ENCODE measurements around the gene OLFM1.

Gene OLFM1

DNA sequence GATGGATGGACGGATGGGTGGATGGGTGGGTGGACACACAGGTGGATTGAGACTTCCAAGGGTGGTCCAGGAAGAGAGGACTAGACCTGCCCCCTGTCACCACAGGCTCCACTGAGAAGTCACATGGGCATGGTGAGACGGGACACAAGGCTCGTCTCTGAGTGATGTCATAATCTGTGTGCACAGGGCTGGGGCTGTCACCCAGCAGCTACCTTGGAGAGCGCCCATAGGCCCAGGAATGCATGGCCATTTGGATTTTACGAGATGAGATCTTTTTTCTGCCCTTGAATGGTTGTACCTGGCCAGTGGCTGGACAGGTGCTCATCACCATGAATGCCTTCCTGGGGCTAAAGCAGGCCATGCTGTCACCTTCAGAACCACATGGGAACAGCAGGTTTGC is 3.1 kb downstream of the OLFM1 start:
- DNase-seq = no peak

- no peak for DNase-seq
Measured at GRCh38 chr9:135091545-135091944, 4.1 kb downstream of the OLFM1 start.

DNA sequence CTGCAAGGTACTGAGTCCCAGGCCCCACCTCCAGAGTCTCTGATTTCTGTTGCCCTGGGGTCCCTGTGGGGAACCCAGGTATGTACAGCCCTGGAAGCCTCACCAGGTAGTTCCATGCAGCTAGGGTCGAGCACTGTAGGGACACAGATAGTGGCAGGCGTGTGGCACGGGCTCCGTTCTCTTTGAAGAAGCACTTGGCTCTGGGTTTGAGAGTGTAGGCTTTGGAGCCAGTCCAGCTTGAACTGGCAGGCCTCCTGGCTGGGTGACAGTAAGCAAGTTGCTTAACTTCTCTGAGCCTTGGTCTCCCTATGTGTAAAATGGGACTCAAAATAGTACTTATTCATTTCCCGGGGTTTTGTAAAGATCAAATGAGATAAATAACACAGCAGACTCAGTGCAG is 5.6 kb downstream of the OLFM1 start:
- no peak for DNase-seq

DNA sequence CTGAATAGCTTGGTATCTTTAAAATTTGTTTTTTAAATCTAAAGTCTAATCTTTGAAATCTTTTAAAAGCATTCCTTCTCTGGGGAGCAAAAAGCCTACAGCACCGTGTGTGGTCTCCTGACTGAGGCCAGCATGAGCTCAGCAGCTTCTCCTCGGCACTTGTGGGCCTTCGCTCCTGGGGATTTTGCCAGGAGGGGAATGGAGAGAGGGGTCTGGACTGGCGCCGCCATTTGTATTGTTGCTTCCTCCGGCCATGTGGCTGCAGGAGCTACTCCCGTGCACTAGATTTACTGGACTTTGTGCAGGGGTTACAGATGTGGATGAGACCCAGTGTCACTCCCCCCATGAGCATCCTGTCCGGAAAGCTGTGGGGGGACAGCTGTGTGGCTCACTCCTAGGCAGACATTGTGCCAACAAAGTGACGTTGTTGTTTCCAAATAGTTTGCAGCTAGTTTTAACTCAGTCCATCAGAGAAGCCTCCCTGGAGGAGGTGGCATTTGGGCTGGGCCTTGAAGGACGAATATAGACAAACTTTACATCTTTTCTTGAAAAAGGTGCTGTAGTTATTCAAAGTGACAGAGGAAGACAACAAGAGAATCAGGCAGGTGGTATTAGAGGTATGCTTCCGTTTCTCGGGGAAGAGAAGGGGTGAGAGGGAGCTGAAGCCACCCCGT is 6.6 kb downstream of the OLFM1 start:
- no peak for DNase-seq

- no peak for DNase-seq
Measured at GRCh38 chr9:135095470-135096407, 8.3 kb downstream of the OLFM1 start.

DNA sequence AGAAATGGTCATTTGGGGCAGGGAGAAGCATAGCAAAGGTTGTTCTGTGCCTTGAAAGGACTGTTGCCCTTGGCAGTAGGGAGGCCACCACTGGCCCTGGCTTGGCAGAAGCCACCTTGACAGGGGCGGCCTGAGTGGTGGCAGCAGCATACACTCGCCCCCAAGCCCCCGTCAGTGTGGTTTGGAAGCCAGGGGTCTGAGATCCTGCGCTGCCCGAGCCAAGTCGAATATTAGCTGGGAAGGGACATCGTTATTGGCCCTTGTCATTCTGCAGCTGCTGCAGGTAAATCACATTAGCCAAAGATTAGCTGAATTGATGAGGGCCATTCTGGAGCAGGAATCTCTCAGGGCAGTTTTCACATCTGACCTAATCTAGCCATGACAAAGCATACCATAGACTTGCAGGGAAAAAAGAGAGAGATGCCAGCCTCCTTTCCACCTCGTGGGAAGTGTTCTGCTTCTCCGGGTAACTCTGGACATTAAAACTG is 9.0 kb downstream of the OLFM1 start:
- no peak for DNase-seq

DNA sequence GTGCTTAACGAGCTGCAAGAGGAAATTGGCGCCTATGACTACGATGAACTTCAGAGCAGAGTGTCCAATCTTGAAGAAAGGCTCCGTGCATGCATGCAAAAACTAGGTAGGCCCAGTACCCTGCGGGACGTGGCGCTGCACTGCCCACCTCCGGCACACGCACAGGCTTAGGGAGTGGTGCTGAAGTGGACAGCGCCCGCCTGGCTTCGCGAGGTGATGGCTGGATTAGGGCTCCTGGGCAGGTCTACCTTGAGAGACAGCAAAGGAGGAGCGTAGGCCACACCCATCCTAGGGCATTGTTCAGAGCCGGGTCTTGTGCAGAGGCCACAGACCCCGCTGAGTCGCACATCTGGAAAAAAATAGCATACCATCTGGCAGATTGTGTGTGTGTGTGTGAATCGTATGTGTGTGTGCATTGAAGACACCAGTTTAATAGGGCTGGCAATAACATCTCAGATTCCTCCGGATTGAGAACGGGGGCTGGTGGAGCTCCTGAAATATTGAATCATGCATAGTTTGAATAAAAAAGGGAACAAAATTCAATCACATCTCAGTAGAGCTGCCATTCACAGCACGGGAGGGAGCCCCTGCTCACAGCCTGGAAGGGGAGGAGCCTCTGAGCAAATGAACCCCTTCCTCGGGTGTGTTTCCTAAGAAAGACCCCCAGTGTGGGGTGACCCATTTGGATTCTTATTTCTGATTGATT is 11.1 kb downstream of the OLFM1 start:
- DNase-seq = no peak

- DNase-seq = no peak
Measured at GRCh38 chr9:135099574-135099973, 12.1 kb downstream of the OLFM1 start.

DNA sequence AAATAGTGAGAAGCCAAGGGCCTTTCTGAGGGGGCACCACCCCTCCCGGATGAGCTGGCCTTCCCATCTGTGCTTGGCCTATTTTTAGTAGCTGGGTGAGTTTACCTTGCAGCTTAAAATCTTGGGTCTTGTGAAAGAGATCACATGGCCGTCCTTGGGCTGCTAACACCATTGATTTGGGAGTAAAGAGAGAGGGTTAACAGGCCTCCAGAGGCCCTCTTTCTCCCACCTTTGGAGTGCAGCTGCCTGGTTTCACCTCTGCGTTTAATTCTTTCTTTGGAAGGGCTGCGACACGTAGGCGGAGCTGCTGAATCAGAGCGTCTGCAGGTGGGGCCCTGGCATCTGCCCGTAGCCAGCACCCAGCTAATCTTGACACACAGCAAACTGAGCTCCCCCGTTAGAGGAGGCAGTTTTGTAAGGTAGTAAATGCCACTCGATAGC is 12.8 kb downstream of the OLFM1 start:
- no peak for DNase-seq

DNA sequence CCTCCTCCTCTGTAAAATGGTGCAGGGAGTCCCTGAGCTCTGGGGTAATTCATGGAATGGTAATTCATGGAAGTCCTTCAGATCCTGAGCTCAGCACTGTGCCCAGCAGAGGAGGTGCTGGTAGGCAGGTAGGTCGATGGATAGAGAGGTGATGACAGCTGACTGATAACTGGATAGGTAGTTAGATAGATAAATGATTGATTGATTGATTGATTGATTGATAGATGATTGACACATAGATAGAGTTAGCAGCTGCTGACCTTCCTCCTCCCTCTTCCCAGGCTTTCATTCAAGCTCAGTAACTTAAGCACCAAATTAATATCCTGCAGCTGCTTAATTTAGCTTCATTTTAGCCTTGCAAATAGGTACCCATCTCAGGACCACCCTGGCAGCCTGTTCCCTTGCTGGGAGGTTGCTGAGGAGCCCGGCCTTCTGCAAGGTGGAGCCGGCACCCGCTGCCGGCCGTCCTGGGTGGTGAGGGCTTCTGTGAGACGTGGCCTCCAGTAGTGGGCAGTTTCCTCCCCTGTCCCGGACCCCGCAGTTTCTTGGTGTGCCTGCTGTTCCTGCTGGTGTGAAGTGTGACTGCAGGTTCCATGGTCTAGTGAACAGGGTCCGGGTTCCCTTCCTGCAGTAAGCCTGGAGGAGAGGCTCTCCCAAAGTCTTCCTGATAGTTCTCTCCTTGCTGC is 13.4 kb downstream of the OLFM1 start:
- no peak for DNase-seq

GRCh38 chr9:135101486-135101885 is 14.0 kb downstream of the OLFM1 start:
- DNase-seq = no peak

DNA sequence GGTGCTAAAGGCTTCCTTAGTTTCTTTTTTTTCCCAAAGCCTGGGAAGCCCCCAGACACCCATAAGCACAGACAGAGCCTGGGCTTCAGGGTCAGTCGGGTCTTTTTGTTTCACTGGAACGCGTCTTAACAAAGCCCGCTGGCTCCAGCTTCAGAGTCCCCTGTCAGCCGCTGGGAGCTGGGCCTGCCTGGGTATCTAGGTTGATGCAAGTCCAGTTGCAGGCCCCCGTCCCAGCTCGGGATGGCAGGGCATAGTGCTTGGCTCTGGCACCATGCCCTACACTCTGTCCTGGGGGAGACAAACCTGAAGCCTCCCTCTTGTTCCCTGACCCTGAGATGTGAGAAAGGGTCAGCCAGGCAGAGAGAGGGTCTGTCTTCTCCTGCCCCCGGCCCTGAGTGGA is 14.5 kb downstream of the OLFM1 start:
- DNase-seq = no peak

DNA sequence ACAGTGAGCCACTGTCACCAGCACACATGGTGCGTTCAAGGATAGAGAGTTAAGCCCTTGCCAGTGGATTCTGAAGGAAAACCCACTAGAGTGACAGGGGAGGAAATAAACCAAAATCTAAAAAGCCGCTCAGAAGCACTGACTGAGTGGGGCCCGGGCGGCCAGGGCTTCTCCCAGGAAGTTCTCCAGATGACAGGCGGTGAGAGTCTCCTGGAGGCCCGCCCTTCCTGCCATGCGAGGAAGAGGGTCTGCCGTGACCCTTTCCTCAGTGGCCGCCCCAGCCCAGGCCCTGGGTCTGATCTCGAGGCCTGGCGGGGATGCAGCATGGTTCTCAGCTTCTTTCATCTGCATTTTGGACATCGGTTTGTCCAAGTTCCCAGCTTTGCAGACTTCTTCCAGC is 14.9 kb downstream of the OLFM1 start:
- no peak for DNase-seq

DNA sequence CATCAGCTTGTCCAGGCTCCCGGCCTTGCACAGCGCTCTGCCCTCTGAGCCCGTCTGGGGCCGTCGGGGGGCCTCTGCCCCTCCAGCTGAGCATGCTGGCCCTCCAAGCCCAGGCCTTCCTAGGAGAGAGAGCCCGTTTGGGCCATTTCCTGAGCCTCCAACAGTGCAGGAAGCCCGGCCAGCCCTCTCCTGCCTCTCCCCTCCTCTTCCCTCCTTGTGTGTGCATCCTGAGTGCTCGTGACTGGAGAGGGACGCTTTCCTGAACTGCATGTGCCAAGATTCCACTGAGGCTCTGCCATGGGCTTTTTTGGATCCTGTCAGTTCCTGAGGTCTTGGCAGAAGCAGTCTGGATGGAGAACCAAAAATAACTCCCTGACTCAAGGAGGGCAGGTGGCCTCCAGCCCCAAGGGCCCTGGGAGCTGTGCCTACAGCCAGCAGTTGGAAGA is 15.6 kb downstream of the OLFM1 start:
- DNase-seq = no peak

GRCh38 chr9:135103931-135104639 is 16.6 kb downstream of the OLFM1 start:
- DNase-seq = no peak

DNA sequence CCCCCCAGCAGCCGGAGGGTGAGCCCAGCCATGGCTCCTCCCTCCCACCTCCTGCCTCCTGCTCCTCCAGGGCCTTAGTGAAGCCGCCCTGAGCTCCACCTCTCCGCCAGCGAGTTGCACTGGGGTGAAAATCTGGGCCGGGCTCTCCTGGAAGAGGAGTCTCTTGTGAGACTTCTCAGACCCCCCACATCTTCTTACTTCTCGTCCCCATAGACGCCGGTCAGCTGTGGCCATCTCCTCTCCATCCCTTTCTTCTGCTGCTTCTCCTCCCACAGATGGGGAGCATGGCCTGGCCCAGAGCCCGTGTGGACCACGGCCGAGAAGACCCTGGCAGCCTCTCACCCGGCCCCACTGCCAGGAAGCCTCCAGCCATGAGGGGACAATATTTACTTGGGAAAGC is 17.3 kb downstream of the OLFM1 start:
- DNase-seq = no peak

DNA sequence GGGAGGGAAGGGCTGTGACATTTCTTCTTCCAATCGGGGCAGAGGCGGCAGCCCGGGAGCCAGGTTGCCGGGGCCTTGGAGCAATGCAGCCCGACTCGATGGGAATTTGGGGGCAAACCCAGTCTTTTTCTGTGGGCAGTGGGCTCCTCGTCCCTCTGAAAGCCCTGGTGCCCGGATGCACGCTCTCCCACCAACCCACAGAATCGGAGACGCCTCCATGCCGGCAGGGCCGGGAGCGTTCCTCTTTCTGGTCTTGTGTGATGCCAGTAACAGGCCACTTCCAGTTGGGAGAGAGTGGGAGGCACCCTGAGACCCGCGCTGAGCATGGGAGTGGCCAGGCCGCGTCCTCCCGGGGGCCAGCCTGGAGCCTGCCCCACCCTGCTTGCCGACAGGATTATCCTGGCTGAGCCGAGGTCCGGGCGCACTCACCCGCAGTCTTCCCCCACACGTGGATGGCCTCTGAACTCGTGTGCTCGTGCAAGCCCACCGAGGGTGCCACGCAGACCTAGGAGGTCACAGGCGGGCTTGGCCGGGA is 17.8 kb downstream of the OLFM1 start:
- DNase-seq = no peak

GRCh38 chr9:135105938-135106491 is 18.5 kb downstream of the OLFM1 start:
- no peak for DNase-seq

DNA sequence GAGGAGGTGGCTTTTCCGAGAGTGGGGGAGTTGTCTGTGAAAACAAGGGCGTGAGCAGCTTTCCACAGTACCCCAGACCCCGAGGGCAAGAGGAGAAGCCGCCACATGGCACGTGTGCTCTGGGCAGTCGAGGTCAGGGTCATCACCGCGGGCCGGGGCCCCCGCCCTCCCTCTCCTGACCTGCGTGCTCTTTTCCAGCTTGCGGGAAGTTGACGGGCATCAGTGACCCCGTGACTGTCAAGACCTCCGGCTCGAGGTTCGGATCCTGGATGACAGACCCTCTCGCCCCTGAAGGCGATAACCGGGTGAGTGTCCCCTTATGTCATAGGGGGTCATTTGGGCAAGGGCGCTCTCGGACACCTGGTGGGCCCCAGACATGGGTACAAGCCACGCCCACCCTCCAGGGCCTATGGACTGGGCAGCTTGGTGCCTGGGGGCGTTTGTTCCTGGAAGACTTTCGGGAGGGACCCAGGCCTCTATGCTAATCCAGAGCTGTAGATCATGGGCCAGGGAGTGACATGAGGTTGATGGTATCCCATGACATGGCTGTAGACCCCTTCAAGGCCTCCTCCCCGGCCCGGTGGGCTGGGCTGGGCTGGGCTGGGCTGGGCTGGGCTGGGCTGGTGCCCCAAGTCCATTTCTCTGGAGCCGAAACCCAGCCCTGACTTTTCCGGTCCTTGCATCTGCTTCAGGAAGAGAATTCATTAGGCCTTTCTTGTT is 19.2 kb downstream of the OLFM1 start:
- DNase-seq = no peak

GRCh38 chr9:135107581-135108235 is 20.2 kb downstream of the OLFM1 start:
- no peak for DNase-seq
